HepG2 (cell line): ENCODE results near the gene DYNLL2. TPM values are rescaled to one million over a fixed set of nuclear protein-coding genes. Genes with fewer than 3 reads are reported as not detected.

Experiments
- ERF ChIP-seq: IDR thresholded peaks from 2 replicates; pipeline ENCODE4 v1.6.1; 2018; ENCODE audit warnings: missing biosample characterization, missing genetic modification reagents
- YEATS2 ChIP-seq: sonication (generic); formaldehyde crosslinking; IDR thresholded peaks from 2 replicates; pipeline ENCODE4 v1.4.0; 2020; ENCODE audit warnings: missing genetic modification reagents, borderline replicate concordance
- ZNF124 ChIP-seq: sonication (generic); formaldehyde crosslinking; IDR thresholded peaks from 2 replicates; pipeline ENCODE4 v1.4.0; 2020; ENCODE audit warnings: missing genetic modification reagents
- polyA plus RNA-seq, 8 experiments: library from polyadenylated mRNA; depleted of rRNA in 3 of 8; stranded (reverse) in 7 of 8; unstranded in 1 of 8; fragments of >200 nt; fragmentation: Illumina TruSeq in 4 of 8; extraction: Trizol in 4 of 8; gene quantifications; 2 replicates each; pipeline versions ENCODE4 v1.2.1 to v1.2.3, GENCODE V29; 2011 to 2016; ENCODE audit warnings: low read depth in 4 of 8, missing spikeins in 1 of 8, mixed read lengths in 1 of 8; ENCODE audit not compliant: insufficient read depth in 1 of 8
- total RNA-seq, 5 experiments: library from RNA; depleted of rRNA; stranded (reverse); fragments of >200 nt; fragmentation: Illumina TruSeq; extraction: Trizol; gene quantifications; 2 replicates each; pipeline ENCODE4 v1.2.3, GENCODE V29; 2016; ENCODE audit warnings: low read depth in 1 of 5
- TF ChIP-seq, protein P1 (sequence below): sonication (generic); formaldehyde crosslinking; conservative IDR thresholded peaks from 2 replicates; pipeline ENCODE4 v1.4.0; 2020; ENCODE audit warnings: mild to moderate bottlenecking, missing genetic modification reagents, moderate library complexity
- TF ChIP-seq, protein P2 (sequence below): sonication (generic); formaldehyde crosslinking; IDR thresholded peaks from 2 replicates; pipeline ENCODE4 v1.5.1; 2020; ENCODE audit warnings: mild to moderate bottlenecking, missing genetic modification reagents
- TF ChIP-seq, protein P3 (sequence below), 2 experiments: sonication (generic) in 1 of 2; formaldehyde crosslinking in 1 of 2; IDR thresholded peaks; 2 replicates each; pipeline versions ENCODE4 v1.4.0 to v1.6.1; 2016 to 2020; ENCODE audit warnings: borderline replicate concordance in 1 of 2, low read depth in 1 of 2, mild to moderate bottlenecking in 1 of 2, missing genetic modification reagents in 1 of 2
- TF ChIP-seq, protein P4 (sequence below): sonication (generic); formaldehyde crosslinking; IDR thresholded peaks from 2 replicates; pipeline ENCODE4 v1.4.0; 2020; ENCODE audit warnings: missing genetic modification reagents, mild to moderate bottlenecking, borderline replicate concordance
- TF ChIP-seq, protein P5 (sequence below): sonication (generic); formaldehyde crosslinking; IDR thresholded peaks from 2 replicates; pipeline ENCODE4 v1.4.0; 2020; ENCODE audit warnings: mild to moderate bottlenecking, missing genetic modification reagents, borderline replicate concordance
- TF ChIP-seq, protein P6 (sequence below): sonication (generic); formaldehyde crosslinking; IDR thresholded peaks from 2 replicates; pipeline ENCODE4 v1.9.0; 2022; ENCODE audit warnings: missing genetic modification reagents, mild to moderate bottlenecking, borderline replicate concordance

Gene DYNLL2
- total and polyA plus RNA-seq, 2 of the 13 experiments (the other 11 are each of a cell fraction or from before 2014, with no cell fraction given): 9.5 to 29.0 TPM

DNA sequence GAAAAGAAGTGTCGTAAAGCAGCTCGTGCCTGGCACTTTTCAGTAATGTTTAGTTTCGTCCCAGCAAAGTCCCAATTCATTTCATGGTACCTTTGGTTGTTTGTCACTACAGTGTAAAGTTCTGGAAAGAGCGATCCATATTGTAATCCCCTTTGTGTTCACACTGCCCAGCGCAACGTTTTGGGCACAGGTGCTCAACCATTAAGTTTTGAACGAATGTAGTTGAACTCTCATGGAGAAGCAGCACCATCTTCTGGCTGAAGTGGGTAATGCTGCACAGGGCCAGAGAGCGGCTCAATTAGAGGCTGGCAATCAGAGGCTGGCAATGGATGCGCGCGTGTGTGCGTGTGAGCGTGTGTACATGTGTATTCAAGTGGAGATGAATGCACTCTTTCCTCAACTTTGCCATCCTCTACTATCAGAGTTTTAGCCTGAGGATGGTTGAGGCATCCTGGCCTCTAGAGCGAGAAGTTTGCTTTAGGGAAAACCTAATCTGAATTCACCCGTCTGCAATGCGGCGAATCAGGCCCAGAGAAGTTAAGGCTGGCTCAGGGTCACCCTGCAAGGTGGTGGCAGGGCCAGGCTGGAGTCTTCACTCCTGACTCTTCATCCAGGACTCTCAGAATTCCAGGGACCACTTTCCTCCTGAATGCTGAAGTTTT lies 29.9 kb downstream of the DYNLL2 start (continued):
- TF ChIP-seq, protein P1, sequence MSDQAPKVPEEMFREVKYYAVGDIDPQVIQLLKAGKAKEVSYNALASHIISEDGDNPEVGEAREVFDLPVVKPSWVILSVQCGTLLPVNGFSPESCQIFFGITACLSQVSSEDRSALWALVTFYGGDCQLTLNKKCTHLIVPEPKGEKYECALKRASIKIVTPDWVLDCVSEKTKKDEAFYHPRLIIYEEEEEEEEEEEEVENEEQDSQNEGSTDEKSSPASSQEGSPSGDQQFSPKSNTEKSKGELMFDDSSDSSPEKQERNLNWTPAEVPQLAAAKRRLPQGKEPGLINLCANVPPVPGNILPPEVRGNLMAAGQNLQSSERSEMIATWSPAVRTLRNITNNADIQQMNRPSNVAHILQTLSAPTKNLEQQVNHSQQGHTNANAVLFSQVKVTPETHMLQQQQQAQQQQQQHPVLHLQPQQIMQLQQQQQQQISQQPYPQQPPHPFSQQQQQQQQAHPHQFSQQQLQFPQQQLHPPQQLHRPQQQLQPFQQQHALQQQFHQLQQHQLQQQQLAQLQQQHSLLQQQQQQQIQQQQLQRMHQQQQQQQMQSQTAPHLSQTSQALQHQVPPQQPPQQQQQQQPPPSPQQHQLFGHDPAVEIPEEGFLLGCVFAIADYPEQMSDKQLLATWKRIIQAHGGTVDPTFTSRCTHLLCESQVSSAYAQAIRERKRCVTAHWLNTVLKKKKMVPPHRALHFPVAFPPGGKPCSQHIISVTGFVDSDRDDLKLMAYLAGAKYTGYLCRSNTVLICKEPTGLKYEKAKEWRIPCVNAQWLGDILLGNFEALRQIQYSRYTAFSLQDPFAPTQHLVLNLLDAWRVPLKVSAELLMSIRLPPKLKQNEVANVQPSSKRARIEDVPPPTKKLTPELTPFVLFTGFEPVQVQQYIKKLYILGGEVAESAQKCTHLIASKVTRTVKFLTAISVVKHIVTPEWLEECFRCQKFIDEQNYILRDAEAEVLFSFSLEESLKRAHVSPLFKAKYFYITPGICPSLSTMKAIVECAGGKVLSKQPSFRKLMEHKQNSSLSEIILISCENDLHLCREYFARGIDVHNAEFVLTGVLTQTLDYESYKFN (CRISPR knock-in tag): no peak
- 0 out of 2 replicates have a peak, but pooled peaks have one; percentile 38 for TF ChIP-seq ERF (CRISPR knock-in tag)
- peak; percentile 51; the same call in 1 of the 2 replicates for TF ChIP-seq YEATS2
- TF ChIP-seq, protein P2, sequence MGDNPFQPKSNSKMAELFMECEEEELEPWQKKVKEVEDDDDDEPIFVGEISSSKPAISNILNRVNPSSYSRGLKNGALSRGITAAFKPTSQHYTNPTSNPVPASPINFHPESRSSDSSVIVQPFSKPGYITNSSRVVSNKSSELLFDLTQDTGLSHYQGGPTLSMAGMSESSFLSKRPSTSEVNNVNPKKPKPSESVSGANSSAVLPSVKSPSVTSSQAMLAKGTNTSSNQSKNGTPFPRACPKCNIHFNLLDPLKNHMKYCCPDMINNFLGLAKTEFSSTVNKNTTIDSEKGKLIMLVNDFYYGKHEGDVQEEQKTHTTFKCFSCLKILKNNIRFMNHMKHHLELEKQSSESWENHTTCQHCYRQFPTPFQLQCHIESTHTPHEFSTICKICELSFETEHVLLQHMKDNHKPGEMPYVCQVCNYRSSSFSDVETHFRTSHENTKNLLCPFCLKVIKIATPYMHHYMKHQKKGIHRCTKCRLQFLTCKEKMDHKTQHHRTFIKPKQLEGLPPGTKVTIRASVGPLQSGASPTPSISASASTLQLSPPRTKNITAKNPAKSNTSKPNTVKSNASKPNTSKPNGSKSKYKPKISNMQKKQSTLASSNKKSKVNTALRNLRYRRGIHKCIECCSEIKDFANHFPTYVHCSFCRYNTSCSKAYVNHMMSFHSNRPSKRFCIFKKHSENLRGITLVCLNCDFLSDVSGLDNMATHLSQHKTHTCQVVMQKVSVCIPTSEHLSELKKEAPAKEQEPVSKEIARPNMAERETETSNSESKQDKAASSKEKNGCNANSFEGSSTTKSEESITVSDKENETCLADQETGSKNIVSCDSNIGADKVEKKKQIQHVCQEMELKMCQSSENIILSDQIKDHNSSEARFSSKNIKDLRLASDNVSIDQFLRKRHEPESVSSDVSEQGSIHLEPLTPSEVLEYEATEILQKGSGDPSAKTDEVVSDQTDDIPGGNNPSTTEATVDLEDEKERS (CRISPR knock-in tag): no peak
- 0 out of 2 replicates have a peak, but pooled peaks have one; percentile 44 for TF ChIP-seq ZNF124 (CRISPR knock-in tag)
- TF ChIP-seq, protein P3, sequence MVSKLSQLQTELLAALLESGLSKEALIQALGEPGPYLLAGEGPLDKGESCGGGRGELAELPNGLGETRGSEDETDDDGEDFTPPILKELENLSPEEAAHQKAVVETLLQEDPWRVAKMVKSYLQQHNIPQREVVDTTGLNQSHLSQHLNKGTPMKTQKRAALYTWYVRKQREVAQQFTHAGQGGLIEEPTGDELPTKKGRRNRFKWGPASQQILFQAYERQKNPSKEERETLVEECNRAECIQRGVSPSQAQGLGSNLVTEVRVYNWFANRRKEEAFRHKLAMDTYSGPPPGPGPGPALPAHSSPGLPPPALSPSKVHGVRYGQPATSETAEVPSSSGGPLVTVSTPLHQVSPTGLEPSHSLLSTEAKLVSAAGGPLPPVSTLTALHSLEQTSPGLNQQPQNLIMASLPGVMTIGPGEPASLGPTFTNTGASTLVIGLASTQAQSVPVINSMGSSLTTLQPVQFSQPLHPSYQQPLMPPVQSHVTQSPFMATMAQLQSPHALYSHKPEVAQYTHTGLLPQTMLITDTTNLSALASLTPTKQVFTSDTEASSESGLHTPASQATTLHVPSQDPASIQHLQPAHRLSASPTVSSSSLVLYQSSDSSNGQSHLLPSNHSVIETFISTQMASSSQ (IDR thresholded peaks at IDR 0.05; ENCODE audit: low read depth): no peak
- TF ChIP-seq, protein P3 (CRISPR knock-in tag; IDR thresholded peaks at IDR 0.05; ENCODE audit: borderline replicate concordance): peak; percentile 29; the same call in 1 of the 2 replicates
- TF ChIP-seq, protein P4, sequence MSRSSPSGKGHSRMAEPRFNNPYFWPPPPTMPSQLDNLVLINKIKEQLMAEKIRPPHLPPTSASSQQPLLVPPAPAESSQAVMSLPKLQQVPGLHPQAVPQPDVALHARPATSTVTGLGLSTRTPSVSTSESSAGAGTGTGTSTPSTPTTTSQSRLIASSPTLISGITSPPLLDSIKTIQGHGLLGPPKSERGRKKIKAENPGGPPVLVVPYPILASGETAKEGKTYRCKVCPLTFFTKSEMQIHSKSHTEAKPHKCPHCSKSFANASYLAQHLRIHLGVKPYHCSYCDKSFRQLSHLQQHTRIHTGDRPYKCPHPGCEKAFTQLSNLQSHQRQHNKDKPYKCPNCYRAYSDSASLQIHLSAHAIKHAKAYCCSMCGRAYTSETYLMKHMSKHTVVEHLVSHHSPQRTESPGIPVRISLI: peak; percentile 35; the same call in 1 of the 2 replicates
- TF ChIP-seq, protein P5, sequence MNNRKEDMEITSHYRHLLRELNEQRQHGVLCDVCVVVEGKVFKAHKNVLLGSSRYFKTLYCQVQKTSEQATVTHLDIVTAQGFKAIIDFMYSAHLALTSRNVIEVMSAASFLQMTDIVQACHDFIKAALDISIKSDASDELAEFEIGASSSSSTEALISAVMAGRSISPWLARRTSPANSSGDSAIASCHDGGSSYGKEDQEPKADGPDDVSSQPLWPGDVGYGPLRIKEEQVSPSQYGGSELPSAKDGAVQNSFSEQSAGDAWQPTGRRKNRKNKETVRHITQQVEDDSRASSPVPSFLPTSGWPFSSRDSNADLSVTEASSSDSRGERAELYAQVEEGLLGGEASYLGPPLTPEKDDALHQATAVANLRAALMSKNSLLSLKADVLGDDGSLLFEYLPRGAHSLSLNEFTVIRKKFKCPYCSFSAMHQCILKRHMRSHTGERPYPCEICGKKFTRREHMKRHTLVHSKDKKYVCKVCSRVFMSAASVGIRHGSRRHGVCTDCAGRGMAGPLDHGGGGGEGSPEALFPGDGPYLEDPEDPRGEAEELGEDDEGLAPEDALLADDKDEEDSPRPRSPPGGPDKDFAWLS (CRISPR knock-in tag): 0 out of 2 replicates have a peak, but pooled peaks have one; percentile 48
- TF ChIP-seq, protein P6, sequence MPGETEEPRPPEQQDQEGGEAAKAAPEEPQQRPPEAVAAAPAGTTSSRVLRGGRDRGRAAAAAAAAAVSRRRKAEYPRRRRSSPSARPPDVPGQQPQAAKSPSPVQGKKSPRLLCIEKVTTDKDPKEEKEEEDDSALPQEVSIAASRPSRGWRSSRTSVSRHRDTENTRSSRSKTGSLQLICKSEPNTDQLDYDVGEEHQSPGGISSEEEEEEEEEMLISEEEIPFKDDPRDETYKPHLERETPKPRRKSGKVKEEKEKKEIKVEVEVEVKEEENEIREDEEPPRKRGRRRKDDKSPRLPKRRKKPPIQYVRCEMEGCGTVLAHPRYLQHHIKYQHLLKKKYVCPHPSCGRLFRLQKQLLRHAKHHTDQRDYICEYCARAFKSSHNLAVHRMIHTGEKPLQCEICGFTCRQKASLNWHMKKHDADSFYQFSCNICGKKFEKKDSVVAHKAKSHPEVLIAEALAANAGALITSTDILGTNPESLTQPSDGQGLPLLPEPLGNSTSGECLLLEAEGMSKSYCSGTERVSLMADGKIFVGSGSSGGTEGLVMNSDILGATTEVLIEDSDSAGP (CRISPR knock-in tag): peak; percentile 34; the same call in 1 of the 2 replicates
